Ovary (tissue), 3 donors: ENCODE results near the gene ORC3.

ENCODE experiments used
- CTCF ChIP-seq, 3 donors: fragments of 450-650 bp in 2 of 3; fragments of 200-600 bp in 1 of 3; IDR thresholded peaks; one replicate each; pipeline versions ENCODE4 v1.5.1 to v1.8.0; 2016 to 2022; ENCODE audit warnings: antibody characterized with exemption in 3 of 3, mild to moderate bottlenecking in 1 of 3
- EP300 ChIP-seq: sonication (generic); formaldehyde crosslinking; IDR thresholded peaks from one replicate; pipeline ENCODE4 v1.6.1; 2017; ENCODE audit warnings: antibody characterized with exemption
- donor health status: DM: no; HTN: no; CAD: no.

- TF ChIP-seq EP300 (no peak), CTCF (IDR thresholded peaks at IDR 0.05) (no peak)
These were observed 16.3 kb downstream of the ORC3 start for GRCh38 chr6:87606199-87606598.
